Forelimb muscle (tissue), 1 donor: Measurements from ENCODE around the gene DOK5. TPM values are rescaled to one million over a fixed set of nuclear protein-coding genes. Genes with fewer than 3 reads are reported as not detected.

Experiments used
- DNase-seq: peaks from one replicate; pipeline ENCODE4 v3.0.0-alpha.2; 2013; ENCODE audit warnings: low read depth
- polyA plus RNA-seq: library from polyadenylated mRNA; unstranded; fragments of 120-200 nt; gene quantifications from one replicate; pipeline ENCODE4 v1.2.1, GENCODE V29; 2013; ENCODE audit not compliant: insufficient read length

DOK5 gene
- polyA plus RNA-seq, 1 donor, result 29.0 TPM

GRCh38 chr20:54692168-54692887, 216.9 kb downstream of the DOK5 start:
- no peak for DNase-seq

DNA sequence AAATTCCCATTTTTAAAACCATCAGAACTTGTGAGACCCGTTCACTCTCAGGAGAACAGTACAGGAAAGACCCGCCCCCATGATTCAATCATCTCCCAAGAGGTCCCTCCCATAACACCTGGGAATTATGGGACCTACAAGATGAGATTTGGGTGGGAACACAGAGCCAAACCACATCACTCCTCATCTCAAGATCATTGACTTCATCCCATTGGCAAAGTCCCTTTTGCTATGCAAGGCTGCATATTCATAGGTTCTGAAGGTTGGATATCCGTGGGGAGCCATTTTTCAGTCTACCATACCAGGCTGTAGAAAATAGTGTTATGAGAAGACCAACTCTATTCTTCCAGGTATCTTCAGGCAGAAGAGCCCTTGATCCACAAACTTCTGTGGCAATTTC, 219.1 kb downstream of the DOK5 start:
- no peak for DNase-seq

GRCh38 chr20:54698373-54698772, 223.0 kb downstream of the DOK5 start:
- DNase-seq, result no peak
